Measurements from ENCODE around the gene CARD11.

- TF ChIP-seq CTCF (IDR thresholded peaks at IDR 0.05) (no peak), POLR2A (IDR thresholded peaks at IDR 0.05) (no peak)
Measured at GRCh38 chr7:2984091-2984490, 59.6 kb downstream of the CARD11 start.
